ENCODE measurements around the gene CCNJL. TPM values are rescaled to one million over a fixed set of nuclear protein-coding genes. Genes with fewer than 3 reads are reported as not detected.
"Not testable (repeated sequence)": the region's sequence is repeated elsewhere in the genome, so short reads cannot be mapped to it uniquely, and the experiment has no call there.

Gene CCNJL
- total RNA-seq, 1 donor from 2014 or later, result 0.48 TPM

- no peak for DNase-seq (ENCODE audit: low spot score)
- ATAC-seq, result peak; percentile 14
Measured at GRCh38 chr5:160266752-160267345, 45.5 kb downstream of the CCNJL start.

- ATAC-seq, result no peak
- DNase-seq (ENCODE audit: low spot score), result no peak
Measured at GRCh38 chr5:160266044-160266443, 46.3 kb downstream of the CCNJL start.

- ATAC-seq (no peak), DNase-seq (ENCODE audit: low spot score) (no peak)
Measured at GRCh38 chr5:160263326-160263855, 49.0 kb downstream of the CCNJL start.

GRCh38 chr5:160262151-160263074 is 50.0 kb downstream of the CCNJL start:
- ATAC-seq (no peak), DNase-seq (ENCODE audit: low spot score) (no peak)

GRCh38 chr5:160260881-160261815 is 51.2 kb downstream of the CCNJL start:
- ATAC-seq (peak; percentile 38), DNase-seq (ENCODE audit: low spot score) (no peak)

GRCh38 chr5:160260006-160260775 is 52.2 kb downstream of the CCNJL start:
- ATAC-seq, result no peak
- DNase-seq (ENCODE audit: low spot score), result no peak

- DNase-seq (ENCODE audit: low spot score), result no peak
Measured at GRCh38 chr5:160259341-160259740, 53.0 kb downstream of the CCNJL start.

GRCh38 chr5:160254706-160255105 is 57.7 kb downstream of the CCNJL start:
- DNase-seq (ENCODE audit: low spot score) (no peak), ATAC-seq (no peak)

More at GRCh38 chr5:160259341-160259740, 53.0 kb downstream of the CCNJL start:
- ATAC-seq, result no peak

GRCh38 chr5:160253441-160253840 is 58.9 kb downstream of the CCNJL start:
- DNase-seq (ENCODE audit: low spot score) (no peak), ATAC-seq (no peak)

- ATAC-seq (no peak), DNase-seq (ENCODE audit: low spot score) (no peak)
Measured at GRCh38 chr5:160252916-160253315, 59.4 kb downstream of the CCNJL start.

- ATAC-seq (no peak), DNase-seq (ENCODE audit: low spot score) (no peak)
Measured at GRCh38 chr5:160251406-160252155, 60.8 kb downstream of the CCNJL start.

- ATAC-seq (no peak), DNase-seq (ENCODE audit: low spot score) (no peak)
Measured at GRCh38 chr5:160250826-160251225, 61.5 kb downstream of the CCNJL start.

- DNase-seq (ENCODE audit: low spot score) (no peak), ATAC-seq (no peak)
Measured at GRCh38 chr5:160250226-160250625, 62.1 kb downstream of the CCNJL start.

- not testable (repeated sequence) for ATAC-seq; DNase-seq (ENCODE audit: low spot score)
Measured at GRCh38 chr5:160249570-160249969, 62.8 kb downstream of the CCNJL start.

GRCh38 chr5:160245506-160246086 is 66.8 kb downstream of the CCNJL start:
- DNase-seq (ENCODE audit: low spot score) (no peak), ATAC-seq (no peak)

- ATAC-seq (no peak), DNase-seq (ENCODE audit: low spot score) (no peak)
Measured at GRCh38 chr5:160242145-160242544, 70.2 kb downstream of the CCNJL start.

- no peak for ATAC-seq
- DNase-seq (ENCODE audit: low spot score), result no peak
Measured at GRCh38 chr5:160240350-160240749, 72.0 kb downstream of the CCNJL start.

- DNase-seq (ENCODE audit: low spot score) (no peak), ATAC-seq (no peak)
Measured at GRCh38 chr5:160237571-160238093, 74.7 kb downstream of the CCNJL start.

GRCh38 chr5:160235731-160236130 is 76.6 kb downstream of the CCNJL start:
- DNase-seq (ENCODE audit: low spot score) (no peak), ATAC-seq (no peak)

Measured in left lobe of liver (tissue), 2 donors.